HG03064 (cell line): Measurements from ENCODE around the gene EPHA7.

Experiments
- ATAC-seq: cut with Tn5 transposase; IDR thresholded peaks from one replicate; pipeline ENCODE4 v1.9.1; 2021; ENCODE audit warnings: low read depth; ENCODE audit not compliant: unreplicated experiment

EPHA7 gene

GRCh38 chr6:93394471-93394870, 24.9 kb downstream of the EPHA7 start:
- ATAC-seq: no peak

- no peak for ATAC-seq
These were observed 25.7 kb downstream of the EPHA7 start for GRCh38 chr6:93393554-93394074.

- no peak for ATAC-seq
These were observed 26.6 kb downstream of the EPHA7 start for GRCh38 chr6:93392797-93393196.

- no peak for ATAC-seq
These were observed 27.4 kb downstream of the EPHA7 start for GRCh38 chr6:93391965-93392364.

- ATAC-seq: no peak
These were observed 30.2 kb downstream of the EPHA7 start for GRCh38 chr6:93389192-93389591.

GRCh38 chr6:93388070-93388469, 31.3 kb downstream of the EPHA7 start:
- no peak for ATAC-seq

- ATAC-seq: no peak
These were observed 43.3 kb downstream of the EPHA7 start for GRCh38 chr6:93376026-93376540.

GRCh38 chr6:93373445-93373844, 45.9 kb downstream of the EPHA7 start:
- ATAC-seq: no peak

- no peak for ATAC-seq
These were observed 47.6 kb downstream of the EPHA7 start for GRCh38 chr6:93371756-93372155.

GRCh38 chr6:93369586-93370134, 49.7 kb downstream of the EPHA7 start:
- ATAC-seq: no peak

- no peak for ATAC-seq
These were observed 52.9 kb downstream of the EPHA7 start for GRCh38 chr6:93366506-93366905.

- ATAC-seq: no peak
These were observed 53.9 kb downstream of the EPHA7 start for GRCh38 chr6:93365445-93365844.

GRCh38 chr6:93358435-93358834, 60.9 kb downstream of the EPHA7 start:
- no peak for ATAC-seq

GRCh38 chr6:93352604-93353003, 66.8 kb downstream of the EPHA7 start:
- ATAC-seq: no peak

GRCh38 chr6:93351222-93351621, 68.1 kb downstream of the EPHA7 start:
- ATAC-seq: no peak

- no peak for ATAC-seq
These were observed 68.6 kb downstream of the EPHA7 start for GRCh38 chr6:93350774-93351173.

- ATAC-seq: no peak
These were observed 75.0 kb downstream of the EPHA7 start for GRCh38 chr6:93344333-93344835.

- no peak for ATAC-seq
These were observed 75.9 kb downstream of the EPHA7 start for GRCh38 chr6:93343476-93343875.

GRCh38 chr6:93341900-93342613, 77.3 kb downstream of the EPHA7 start:
- ATAC-seq: no peak

- no peak for ATAC-seq
These were observed 81.5 kb downstream of the EPHA7 start for GRCh38 chr6:93337772-93338394.

- no peak for ATAC-seq
These were observed 82.3 kb downstream of the EPHA7 start for GRCh38 chr6:93337014-93337413.
